ENCODE data around the gene C1orf115.

The C1orf115 gene

DNA sequence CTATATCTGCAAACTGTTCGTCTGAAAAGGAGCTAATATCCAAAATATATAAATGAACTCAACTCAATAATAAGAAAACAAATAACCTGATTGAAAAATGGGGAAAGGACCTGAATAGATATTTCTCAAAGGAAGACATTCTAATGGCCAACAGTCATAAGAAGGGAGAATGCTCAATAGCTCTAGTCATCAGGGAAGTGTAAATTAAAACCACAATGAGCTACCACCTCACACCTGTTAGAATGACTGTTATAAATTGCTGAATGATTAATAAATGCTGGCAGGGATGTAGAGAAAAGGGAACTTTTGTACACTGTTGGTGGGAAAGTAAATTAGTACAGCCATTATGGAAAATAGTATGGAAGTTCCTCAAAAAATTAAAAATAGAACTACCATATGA lies 21.2 kb upstream of the C1orf115 start:
- no peak overlapping the region for H3K4me3 ChIP-seq (ENCODE audit: low read depth, low read length)
- TF ChIP-seq, protein P1, sequence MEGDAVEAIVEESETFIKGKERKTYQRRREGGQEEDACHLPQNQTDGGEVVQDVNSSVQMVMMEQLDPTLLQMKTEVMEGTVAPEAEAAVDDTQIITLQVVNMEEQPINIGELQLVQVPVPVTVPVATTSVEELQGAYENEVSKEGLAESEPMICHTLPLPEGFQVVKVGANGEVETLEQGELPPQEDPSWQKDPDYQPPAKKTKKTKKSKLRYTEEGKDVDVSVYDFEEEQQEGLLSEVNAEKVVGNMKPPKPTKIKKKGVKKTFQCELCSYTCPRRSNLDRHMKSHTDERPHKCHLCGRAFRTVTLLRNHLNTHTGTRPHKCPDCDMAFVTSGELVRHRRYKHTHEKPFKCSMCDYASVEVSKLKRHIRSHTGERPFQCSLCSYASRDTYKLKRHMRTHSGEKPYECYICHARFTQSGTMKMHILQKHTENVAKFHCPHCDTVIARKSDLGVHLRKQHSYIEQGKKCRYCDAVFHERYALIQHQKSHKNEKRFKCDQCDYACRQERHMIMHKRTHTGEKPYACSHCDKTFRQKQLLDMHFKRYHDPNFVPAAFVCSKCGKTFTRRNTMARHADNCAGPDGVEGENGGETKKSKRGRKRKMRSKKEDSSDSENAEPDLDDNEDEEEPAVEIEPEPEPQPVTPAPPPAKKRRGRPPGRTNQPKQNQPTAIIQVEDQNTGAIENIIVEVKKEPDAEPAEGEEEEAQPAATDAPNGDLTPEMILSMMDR (conservative IDR thresholded peaks at IDR 0.05; ENCODE audit: low read depth, low read length), result no peak
- DNase-seq (ENCODE audit: low read depth), result no peak

DNA sequence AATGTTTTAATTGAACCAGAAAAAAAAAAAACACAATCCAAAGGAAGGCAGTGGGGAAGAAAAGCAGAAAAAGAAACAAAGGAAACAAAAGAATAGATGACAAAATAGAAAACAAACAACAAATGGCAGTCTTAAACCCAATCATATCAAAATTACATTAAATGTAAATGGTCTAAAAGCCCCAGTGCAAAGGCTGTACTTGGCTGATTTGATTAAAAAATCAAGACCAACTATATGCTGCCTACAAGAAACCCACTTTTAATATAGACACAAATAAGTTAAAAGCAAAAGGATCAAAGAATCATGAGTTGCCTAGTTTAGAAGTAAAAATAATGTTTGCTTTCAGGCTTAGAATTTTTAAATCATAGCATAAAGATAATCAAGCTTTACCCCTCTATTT lies 19.8 kb upstream of the C1orf115 start:
- no peak for DNase-seq (ENCODE audit: low read depth)

DNA sequence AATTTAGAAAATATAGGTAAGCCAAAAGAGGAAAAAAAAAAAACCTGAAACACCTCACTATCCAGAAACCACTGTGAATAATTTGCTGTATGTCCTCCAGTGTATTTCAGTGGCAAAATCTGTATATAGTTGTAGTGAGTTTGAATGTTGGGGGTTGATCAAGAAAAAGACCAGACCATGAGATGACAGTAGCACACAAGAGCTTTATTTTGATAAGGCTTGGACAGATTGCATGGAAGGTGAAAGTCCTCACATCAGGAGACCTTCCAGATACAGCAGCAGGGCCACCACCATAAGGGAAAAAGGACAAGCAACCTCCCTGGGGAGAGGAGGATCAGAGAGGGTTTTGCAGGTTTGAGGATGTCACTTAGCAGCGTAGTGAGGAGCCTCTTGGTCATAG lies 16.2 kb upstream of the C1orf115 start:
- no peak overlapping the region for H3K4me3 ChIP-seq (ENCODE audit: low read depth, low read length)
- no peak for DNase-seq (ENCODE audit: low read depth)
- TF ChIP-seq, protein P1 (conservative IDR thresholded peaks at IDR 0.05; ENCODE audit: low read depth, low read length), result no peak

More for the DNA sequence above, 19.8 kb upstream of the C1orf115 start:
- TF ChIP-seq, protein P1 (conservative IDR thresholded peaks at IDR 0.05; ENCODE audit: low read depth, low read length), result no peak
- H3K4me3 ChIP-seq (ENCODE audit: low read depth, low read length), result no peak overlapping the region

DNA sequence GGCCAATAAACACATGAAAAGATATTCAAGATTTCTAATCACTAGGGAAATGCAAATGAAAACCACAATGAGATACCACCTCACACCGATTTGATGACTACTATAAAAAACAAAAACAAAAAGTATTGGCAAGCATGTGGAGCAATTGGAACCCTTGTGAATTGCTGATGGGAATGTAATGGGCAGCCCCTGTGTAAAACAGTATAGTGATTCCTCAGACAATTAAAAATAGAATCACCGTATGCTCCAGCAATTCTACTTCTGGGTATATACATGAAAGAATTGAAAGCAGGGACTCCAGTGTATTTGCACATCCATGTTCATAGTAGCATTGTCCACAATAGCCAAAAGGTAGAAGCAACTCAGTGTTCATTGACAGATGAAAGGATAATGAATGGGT lies 12.9 kb upstream of the C1orf115 start:
- TF ChIP-seq, protein P1 (conservative IDR thresholded peaks at IDR 0.05; ENCODE audit: low read depth, low read length), result no peak
- H3K4me3 ChIP-seq (ENCODE audit: low read depth, low read length), result no peak overlapping the region
- DNase-seq (ENCODE audit: low read depth), result no peak

DNA sequence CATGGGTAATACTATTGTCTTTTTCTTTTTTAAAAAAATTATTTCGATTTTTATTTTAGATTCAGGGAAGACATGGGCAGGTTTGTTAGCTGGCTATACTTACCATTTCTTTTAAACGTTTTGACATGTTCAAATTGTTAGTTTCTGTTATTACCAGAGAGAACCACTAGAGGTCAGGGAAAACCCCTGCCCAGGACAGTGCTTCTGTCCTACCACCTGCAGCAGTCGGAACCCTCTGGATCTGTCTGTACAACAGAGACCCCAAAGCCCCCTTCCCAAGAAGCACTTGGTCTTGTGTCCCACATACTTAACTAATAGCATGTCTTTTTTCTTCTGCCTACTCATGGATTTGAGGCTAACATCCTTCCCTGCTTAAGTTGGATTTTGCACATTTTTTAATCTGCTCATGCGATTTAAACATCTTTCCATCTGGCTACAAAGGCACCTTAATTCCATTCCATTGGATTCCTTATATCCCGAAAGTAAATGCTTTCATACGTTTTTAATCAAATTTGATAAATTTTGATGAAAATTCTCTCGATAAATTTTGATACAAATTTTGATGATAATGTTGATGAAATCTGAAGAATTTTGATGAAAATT lies 10.0 kb upstream of the C1orf115 start:
- TF ChIP-seq, protein P1 (conservative IDR thresholded peaks at IDR 0.05; ENCODE audit: low read depth, low read length), result peak; percentile 83
- H3K4me3 ChIP-seq (ENCODE audit: low read depth, low read length), result no peak overlapping the region
- DNase-seq (ENCODE audit: low read depth), result peak; percentile 71

DNA sequence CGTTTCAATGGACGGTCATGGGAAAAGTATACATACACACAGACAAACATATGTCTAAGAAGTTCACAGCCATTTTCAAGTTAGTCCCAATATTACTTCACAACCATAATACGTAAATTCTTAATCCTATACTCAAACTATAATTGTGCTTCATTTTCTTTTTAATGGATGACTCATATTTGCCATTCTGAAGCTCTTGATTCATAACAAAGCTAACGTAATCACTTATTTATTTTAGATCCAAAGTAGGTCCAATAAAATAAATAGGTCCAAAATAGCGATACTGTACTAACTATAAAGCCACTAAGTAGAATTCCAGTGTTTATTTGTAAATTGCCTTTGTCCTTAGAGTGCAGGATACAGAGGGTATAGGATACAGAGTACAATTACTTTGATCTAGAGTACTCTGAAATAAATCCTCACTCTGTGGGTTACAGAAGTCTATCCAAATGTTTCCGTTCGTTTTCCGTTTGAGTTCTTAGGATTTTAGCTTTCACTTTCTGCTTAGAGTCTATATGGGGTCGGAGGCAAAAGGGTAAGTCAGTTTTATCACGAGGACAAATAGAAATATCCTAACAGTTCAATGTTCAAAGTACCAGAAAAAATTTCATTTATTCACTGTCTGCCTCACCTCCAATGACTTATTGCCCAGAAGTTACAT lies 8.8 kb upstream of the C1orf115 start:
- TF ChIP-seq, protein P1 (conservative IDR thresholded peaks at IDR 0.05; ENCODE audit: low read depth, low read length), result no peak
- peak; percentile 14 for DNase-seq (ENCODE audit: low read depth)
- no peak overlapping the region for H3K4me3 ChIP-seq (ENCODE audit: low read depth, low read length)

All from choroid plexus epithelial cell (primary cell).